Measurements from ENCODE around the gene APC. TPM values are rescaled to one million over a fixed set of nuclear protein-coding genes. Genes with fewer than 3 reads are reported as not detected.
"Not testable (repeated sequence)": the region's sequence is repeated elsewhere in the genome, so short reads cannot be mapped to it uniquely, and the experiment has no call there.

The APC gene
- total RNA-seq, 1 donor from 2014 or later: 37.5 TPM

GRCh38 chr5:112880219-112880964 is 142.7 kb downstream of the APC start:
- ATAC-seq (peak; percentile 77), DNase-seq (no peak)
- intact Hi-C loops (cut with micrococcal nuclease): no loop called here

- intact Hi-C loops (cut with micrococcal nuclease): no loop called here
- no peak for ATAC-seq
- no peak for DNase-seq
These were observed 145.5 kb downstream of the APC start for GRCh38 chr5:112883192-112883591.

GRCh38 chr5:112885001-112885400 is 147.3 kb downstream of the APC start:
- intact Hi-C loops (cut with micrococcal nuclease): no loop called here
- peak; percentile 41 for DNase-seq
- ATAC-seq: peak; percentile 45

- ATAC-seq (no peak), DNase-seq (no peak)
- intact Hi-C loops (cut with micrococcal nuclease): no loop called here
These were observed 149.3 kb downstream of the APC start for GRCh38 chr5:112886975-112887374.

GRCh38 chr5:112892066-112892465 is 154.4 kb downstream of the APC start:
- ATAC-seq; intact Hi-C loops (cut with micrococcal nuclease); DNase-seq: not testable (repeated sequence)

GRCh38 chr5:112892776-112893175 is 155.1 kb downstream of the APC start:
- ATAC-seq (no peak), DNase-seq (no peak)
- intact Hi-C loops (cut with micrococcal nuclease): no loop called here

GRCh38 chr5:112895682-112896081 is 158.0 kb downstream of the APC start:
- peak; percentile 92 for ATAC-seq
- no peak for DNase-seq
- intact Hi-C loops (cut with micrococcal nuclease): no loop called here

Other genes starting within 250 kb of the APC start
- 26.6 TPM for gene SRP19, start 123.4 kb downstream of the APC start, total RNA-seq
- 145 TPM for gene REEP5, start 184.3 kb downstream of the APC start, total RNA-seq
- gene DCP2, start 238.9 kb downstream of the APC start, total RNA-seq: 18.8 TPM